Activated T-helper 17 cell treated with anti-CD3 and anti-CD28 coated beads, Interleukin-2, amount 50 U/mL, for 72 hours (primary cell): ENCODE measurements around the gene TUBB. TPM values are rescaled to one million over a fixed set of nuclear protein-coding genes. Genes with fewer than 3 reads are reported as not detected.
A peak's percentile ranks its signal among the peaks of the same experiment; 100 is the strongest.
"Not testable (repeated sequence)": the region's sequence is repeated elsewhere in the genome, so short reads cannot be mapped to it uniquely, and the experiment has no call there.

Experiments
- ATAC-seq: fragments of 150-1000 bp; cut with Tn5 transposase; replicated peaks from 2 replicates; pipeline ENCODE4 v1.10.0; 2021; ENCODE audit warnings: mild to moderate bottlenecking, moderate library complexity
- H3K27ac Mint-ChIP-seq: one replicate; pipeline ENCODE4 v1.8.0; 2022; ENCODE audit warnings: mixed read lengths
- H3K27me3 Mint-ChIP-seq: one replicate; pipeline ENCODE4 v1.8.0; 2022; ENCODE audit warnings: mixed read lengths
- H3K36me3 Mint-ChIP-seq: one replicate; pipeline ENCODE4 v1.8.0; 2022; ENCODE audit warnings: low read depth, mild to moderate bottlenecking, mixed read lengths
- H3K4me1 Mint-ChIP-seq: one replicate; pipeline ENCODE4 v1.8.0; 2022; ENCODE audit warnings: mixed read lengths
- H3K4me3 Mint-ChIP-seq: one replicate; pipeline ENCODE4 v1.8.0; 2022; ENCODE audit warnings: mild to moderate bottlenecking, mixed read lengths
- H3K9me3 Mint-ChIP-seq: one replicate; pipeline ENCODE4 v1.8.0; 2022; ENCODE audit warnings: mixed read lengths
- total RNA-seq, 2 donors: library from RNA; stranded (reverse); gene quantifications; one replicate each; pipeline ENCODE4 v1.2.3, GENCODE V29; 2022

Gene TUBB
- total RNA-seq, 2 donors from 2014 or later: 1,139 to 1,437 TPM

GRCh38 chr6:30764490-30765043, 44.4 kb downstream of the TUBB start:
- H3K27me3 Mint-ChIP-seq, H3K9me3 Mint-ChIP-seq, ATAC-seq: not testable (repeated sequence)
- H3K4me3 Mint-ChIP-seq: peak overlapping the region; percentile 43
- peaks cover 49% of the 10 kb centered on the region for H3K4me1 Mint-ChIP-seq
- H3K27ac Mint-ChIP-seq: peak overlapping the region; percentile 74
- H3K36me3 Mint-ChIP-seq: peaks cover 11% of the 10 kb centered on the region

- not testable (repeated sequence) for H3K9me3 Mint-ChIP-seq, H3K4me3 Mint-ChIP-seq, H3K27ac Mint-ChIP-seq, H3K27me3 Mint-ChIP-seq, ATAC-seq
- peaks cover 58% of the 10 kb centered on the region for H3K4me1 Mint-ChIP-seq
- peaks cover 19% of the 10 kb centered on the region for H3K36me3 Mint-ChIP-seq
Observed at GRCh38 chr6:30765495-30765894, 45.3 kb downstream of the TUBB start.

GRCh38 chr6:30766461-30767157, 46.5 kb downstream of the TUBB start:
- peaks cover 64% of the 10 kb centered on the region for H3K4me1 Mint-ChIP-seq
- peak overlapping the region; percentile 78 for H3K4me3 Mint-ChIP-seq
- no peak for ATAC-seq
- peaks cover 3% of the 10 kb centered on the region for H3K9me3 Mint-ChIP-seq
- H3K27me3 Mint-ChIP-seq: no peaks in the 10 kb centered on the region
- H3K36me3 Mint-ChIP-seq: peaks cover 19% of the 10 kb centered on the region
- H3K27ac Mint-ChIP-seq: peak overlapping the region; percentile 95

DNA sequence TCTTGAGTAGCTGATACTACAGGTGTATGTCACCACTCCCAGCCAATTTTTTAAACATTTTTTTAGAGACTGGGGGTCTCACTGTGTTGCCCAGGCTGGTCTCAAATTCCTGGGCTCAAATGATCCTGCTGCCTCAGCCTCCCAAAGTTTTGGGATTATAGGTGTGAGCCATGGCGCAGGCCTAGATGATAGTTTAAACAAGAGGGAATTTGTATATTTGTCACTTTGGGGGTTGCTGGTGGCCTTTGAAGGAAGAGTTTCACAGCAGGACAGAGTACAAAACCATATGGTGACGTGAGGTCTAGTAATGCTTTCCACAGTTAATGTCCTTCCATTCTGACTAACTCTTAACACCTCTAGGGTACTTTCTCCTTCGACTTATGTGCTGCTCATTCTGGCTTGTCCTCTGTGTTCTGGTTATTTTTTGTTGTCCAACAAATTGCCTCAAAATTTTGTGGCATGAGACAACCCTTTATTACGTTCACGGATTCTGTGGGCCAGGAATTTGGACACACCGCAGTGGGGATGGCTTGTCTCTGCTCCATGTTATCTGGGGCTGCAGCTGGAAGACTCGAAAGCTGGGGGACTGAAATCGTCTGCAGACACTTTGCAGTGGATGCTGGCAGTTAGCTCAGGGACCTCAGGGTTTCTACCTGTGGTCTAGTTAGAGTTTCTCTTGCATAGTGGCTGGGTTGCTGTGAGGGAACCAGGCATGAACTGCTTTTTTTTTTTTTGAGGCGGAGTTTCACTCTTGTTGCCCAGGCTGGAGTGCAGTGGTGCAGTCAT, 47.2 kb downstream of the TUBB start:
- Mint-ChIP-seq H3K4me3 (peak overlapping the region; percentile 78), H3K9me3 (peaks cover 3% of the 10 kb centered on the region), H3K27ac (peak overlapping the region; percentile 95), H3K27me3 (no peaks in the 10 kb centered on the region), H3K4me1 (peaks cover 63% of the 10 kb centered on the region), H3K36me3 (peaks cover 19% of the 10 kb centered on the region)
- ATAC-seq: peak; percentile 40

DNA sequence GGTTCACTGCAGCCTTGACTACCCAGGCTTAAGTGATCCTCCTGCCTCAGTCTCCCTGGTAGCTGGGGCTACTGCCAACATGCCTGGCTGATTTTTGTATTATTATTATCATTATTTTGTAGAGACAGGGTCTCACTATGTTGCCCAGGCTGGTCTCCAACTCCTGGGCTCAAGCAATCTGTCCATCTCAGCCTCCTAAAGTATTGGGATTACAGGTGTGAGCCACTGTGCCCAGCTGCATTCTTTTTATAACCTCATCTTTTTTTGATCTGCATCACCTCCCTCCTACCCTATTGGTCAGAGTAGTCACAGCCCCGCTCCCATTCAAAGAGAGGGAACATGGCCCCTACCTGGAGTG, 47.8 kb downstream of the TUBB start:
- H3K27ac Mint-ChIP-seq: peak overlapping the region; percentile 95
- peak overlapping the region; percentile 78 for H3K4me3 Mint-ChIP-seq

DNA sequence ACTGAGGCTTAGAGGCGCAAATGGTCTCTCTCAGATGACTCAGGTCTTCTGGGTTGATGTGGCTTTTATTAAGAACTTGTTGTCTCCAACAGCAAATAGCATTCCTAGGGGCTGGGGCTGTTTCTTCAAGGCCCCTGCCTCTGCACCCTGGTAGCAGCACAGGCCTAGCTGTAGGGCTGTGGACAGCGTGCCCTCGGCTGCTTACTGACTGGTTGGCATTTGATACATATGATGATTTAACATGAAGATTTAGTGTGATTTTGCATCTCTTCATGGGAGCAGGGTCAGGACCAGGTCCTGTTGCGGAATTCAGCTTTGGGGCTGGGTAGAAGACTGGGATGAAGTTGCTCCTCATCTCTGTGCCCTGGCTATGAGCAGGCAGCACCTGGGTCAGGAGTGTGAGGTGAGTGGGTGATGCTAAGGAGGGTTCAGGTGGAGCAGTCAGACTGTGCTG, 48.5 kb downstream of the TUBB start:
- Mint-ChIP-seq H3K27me3 (no peaks in the 10 kb centered on the region), H3K27ac (peak overlapping the region; percentile 95), H3K4me3 (peak overlapping the region; percentile 78), H3K36me3 (peaks cover 19% of the 10 kb centered on the region), H3K4me1 (peaks cover 66% of the 10 kb centered on the region), H3K9me3 (peaks cover 3% of the 10 kb centered on the region)
- ATAC-seq: peak; percentile 1

More for the DNA sequence above, 47.8 kb downstream of the TUBB start:
- peaks cover 19% of the 10 kb centered on the region for H3K36me3 Mint-ChIP-seq
- no peak for ATAC-seq
- H3K9me3 Mint-ChIP-seq: peaks cover 3% of the 10 kb centered on the region
- no peaks in the 10 kb centered on the region for H3K27me3 Mint-ChIP-seq
- peaks cover 69% of the 10 kb centered on the region for H3K4me1 Mint-ChIP-seq

- H3K9me3 Mint-ChIP-seq: peaks cover 3% of the 10 kb centered on the region
- no peaks in the 10 kb centered on the region for H3K27me3 Mint-ChIP-seq
- peak overlapping the region; percentile 95 for H3K27ac Mint-ChIP-seq
- H3K4me1 Mint-ChIP-seq: peaks cover 60% of the 10 kb centered on the region
- H3K36me3 Mint-ChIP-seq: peaks cover 19% of the 10 kb centered on the region
- peak overlapping the region; percentile 78 for H3K4me3 Mint-ChIP-seq
- peak; percentile 74 for ATAC-seq
Observed at GRCh38 chr6:30769088-30769852, 49.1 kb downstream of the TUBB start.

DNA sequence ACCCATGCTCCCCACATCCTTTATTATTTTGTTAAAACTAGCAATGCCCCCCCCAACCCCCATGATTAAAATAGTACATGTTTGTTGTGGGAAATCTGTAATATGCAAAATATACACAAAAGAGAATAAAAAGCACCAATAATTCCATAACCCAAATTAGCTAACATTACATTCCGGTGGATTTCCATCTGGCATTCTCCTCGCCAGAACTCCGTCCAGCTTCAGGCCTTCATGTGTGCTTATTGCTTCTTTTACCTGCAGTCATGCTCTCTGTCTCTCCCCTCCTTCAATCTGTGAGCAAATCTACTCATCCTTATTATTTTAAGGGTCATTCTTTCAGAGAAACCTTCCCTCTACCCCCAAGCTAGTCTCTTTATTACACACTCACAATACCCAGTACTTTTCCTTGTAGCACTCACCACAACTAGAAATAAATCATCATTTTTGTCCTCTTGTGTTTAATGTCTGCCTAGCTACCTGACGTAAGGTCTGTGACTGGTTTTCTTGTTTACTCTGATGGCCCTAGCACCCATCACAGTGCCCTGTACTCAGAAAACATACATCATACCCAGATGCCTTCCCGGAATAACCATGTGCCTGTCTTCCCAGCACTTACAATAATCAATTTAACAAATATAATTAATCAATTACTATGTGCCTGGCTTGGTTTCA, 49.8 kb downstream of the TUBB start:
- Mint-ChIP-seq H3K27ac (peak overlapping the region; percentile 95), H3K4me1 (peaks cover 57% of the 10 kb centered on the region), H3K9me3 (peaks cover 3% of the 10 kb centered on the region), H3K4me3 (peak overlapping the region; percentile 78), H3K36me3 (peaks cover 19% of the 10 kb centered on the region), H3K27me3 (no peaks in the 10 kb centered on the region)
- peak; percentile 66 for ATAC-seq

GRCh38 chr6:30770592-30770991, 50.4 kb downstream of the TUBB start:
- Mint-ChIP-seq H3K4me1 (peaks cover 57% of the 10 kb centered on the region), H3K36me3 (peaks cover 19% of the 10 kb centered on the region), H3K27ac (peak overlapping the region; percentile 95), H3K4me3 (peak overlapping the region; percentile 78), H3K27me3 (no peaks in the 10 kb centered on the region), H3K9me3 (peaks cover 3% of the 10 kb centered on the region)
- no peak for ATAC-seq

DNA sequence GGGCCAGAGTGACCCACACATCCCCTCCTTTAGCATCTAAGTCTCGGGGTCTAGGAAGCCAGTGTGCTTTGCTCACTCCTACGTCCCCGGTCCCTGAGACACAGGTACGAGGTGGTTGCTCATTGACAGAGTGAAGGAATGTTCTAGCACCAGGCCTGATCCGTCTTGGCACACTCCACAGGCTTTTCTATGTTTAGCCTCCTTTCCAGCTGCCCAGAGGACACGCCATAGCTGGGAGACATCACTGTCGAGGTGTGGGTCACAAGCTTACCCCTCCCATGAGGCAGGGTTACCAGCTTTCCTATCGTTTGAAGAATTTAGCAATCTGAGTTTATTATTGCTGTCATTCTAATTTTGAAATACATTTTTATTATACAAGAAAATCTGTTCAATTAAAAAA, 54.5 kb downstream of the TUBB start:
- Mint-ChIP-seq H3K36me3 (peaks cover 7% of the 10 kb centered on the region), H3K9me3 (no peaks in the 10 kb centered on the region), H3K27me3 (no peaks in the 10 kb centered on the region), H3K4me1 (peaks cover 39% of the 10 kb centered on the region), H3K27ac (no peak overlapping the region), H3K4me3 (no peak overlapping the region)
- no peak for ATAC-seq

Other genes starting within 250 kb of the TUBB start
- 100 to 1,000 TPM; 362 to 675 TPM for gene HLA-E, start 230.8 kb upstream of the TUBB start, total RNA-seq
- gene GNL1, start 163.9 kb upstream of the TUBB start, total RNA-seq: 100 to 1,000 TPM; 102 to 117 TPM
- gene PRR3, start 163.1 kb upstream of the TUBB start, total RNA-seq: 10 to 100 TPM; 22.1 to 23.1 TPM
- gene ABCF1, start 148.9 kb upstream of the TUBB start, total RNA-seq: 10 to 100 TPM; 65.0 to 98.2 TPM
- 100 to 1,000 TPM in 1 of 2 donors, 10 to 100 TPM in 1; 85.9 to 101 TPM for gene PPP1R10, start 103.1 kb upstream of the TUBB start, total RNA-seq
- gene MRPS18B, start 102.5 kb upstream of the TUBB start, total RNA-seq: 10 to 100 TPM; 64.6 to 78.5 TPM
- gene ATAT1, start 93.5 kb upstream of the TUBB start, total RNA-seq: 10 to 100 TPM; 12.3 to 20.9 TPM
- 10 to 100 TPM; 24.8 to 36.7 TPM for gene C6orf136, start 73.2 kb upstream of the TUBB start, total RNA-seq
- 10 to 100 TPM; 27.4 to 40.0 TPM for gene DHX16, start 47.3 kb upstream of the TUBB start, total RNA-seq
- 100 to 1,000 TPM; 190 to 238 TPM for gene PPP1R18, start 33.7 kb upstream of the TUBB start, total RNA-seq
- gene NRM, start 29.4 kb upstream of the TUBB start, total RNA-seq: 10 to 100 TPM; 26.0 to 36.9 TPM
- gene MDC1, start 3.1 kb upstream of the TUBB start, total RNA-seq: 10 to 100 TPM; 57.4 to 82.1 TPM
- 100 to 1,000 TPM; 152 to 161 TPM for gene FLOT1, start 22.3 kb downstream of the TUBB start, total RNA-seq
- gene IER3, start 24.2 kb downstream of the TUBB start, total RNA-seq: 100 to 1,000 TPM in 1 of 2 donors, 10 to 100 TPM in 1; 55.6 to 617 TPM
- 10 to 100 TPM in 1 of 2 donors, 1 to 10 TPM in 1; 3.0 to 19.5 TPM for gene DDR1, start 164.2 kb downstream of the TUBB start, total RNA-seq
- gene GTF2H4, start 187.9 kb downstream of the TUBB start, total RNA-seq: 10 to 100 TPM; 34.3 to 39.9 TPM
- 10 to 100 TPM; 50.5 to 64.4 TPM for gene VARS2, start 193.9 kb downstream of the TUBB start, total RNA-seq
- not detected for gene SFTA2, start 211.8 kb downstream of the TUBB start, total RNA-seq
- not detected for gene MUCL3, start 220.6 kb downstream of the TUBB start, total RNA-seq